ENCODE results near the gene RYK.
A peak's percentile ranks its signal among the peaks of the same experiment; 100 is the strongest.
"Not testable (repeated sequence)": the region's sequence is repeated elsewhere in the genome, so short reads cannot be mapped to it uniquely, and the experiment has no call there.

Gene RYK

DNA sequence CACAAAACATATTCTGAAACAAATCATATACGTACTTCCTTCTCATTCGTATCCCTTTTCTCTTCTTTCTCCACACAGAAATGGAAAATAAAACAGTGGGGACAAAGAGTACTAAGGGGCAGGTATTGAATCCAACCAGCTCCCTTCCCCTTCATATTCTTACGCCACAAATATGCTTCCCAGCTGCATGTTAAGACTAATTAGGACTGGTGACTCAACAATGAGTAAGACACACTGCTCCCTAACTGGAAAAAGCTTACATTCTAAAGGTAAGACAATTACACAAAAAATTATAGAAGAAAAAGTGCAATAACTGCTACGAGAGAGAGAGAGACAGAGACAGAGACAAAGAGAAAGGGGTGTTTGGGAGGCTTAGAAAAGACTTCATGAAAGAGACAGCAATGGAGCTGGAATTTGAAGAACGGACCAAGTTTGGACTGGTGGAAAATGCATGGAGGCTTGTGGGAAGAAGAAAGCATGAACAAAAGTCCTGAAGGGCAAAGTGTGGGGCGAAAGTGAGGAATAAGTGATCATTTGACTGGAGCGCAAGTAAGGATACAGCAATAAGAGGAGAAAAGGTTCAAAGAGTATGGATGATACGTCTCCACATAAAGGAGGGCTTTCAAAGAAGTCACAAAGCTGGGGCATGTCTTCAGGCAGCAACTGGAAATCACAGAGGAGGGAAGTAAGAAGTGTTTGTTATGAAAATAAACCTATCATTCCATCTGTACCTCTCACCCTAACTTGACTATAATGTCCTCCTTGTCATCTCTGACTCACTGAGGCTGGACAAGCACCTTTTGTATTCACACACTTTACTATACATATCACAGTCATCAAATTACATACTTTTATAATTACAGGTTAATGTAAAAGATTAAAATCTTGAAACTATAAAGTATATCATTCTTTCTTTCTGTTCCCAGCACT lies 49.2 kb downstream of the RYK start:
- no peak overlapping the region for H3K4me3 ChIP-seq (ENCODE audit: low read depth, low read length)
- no peaks in the 10 kb centered on the region for H3K4me1 ChIP-seq
- TF ChIP-seq, protein P1, sequence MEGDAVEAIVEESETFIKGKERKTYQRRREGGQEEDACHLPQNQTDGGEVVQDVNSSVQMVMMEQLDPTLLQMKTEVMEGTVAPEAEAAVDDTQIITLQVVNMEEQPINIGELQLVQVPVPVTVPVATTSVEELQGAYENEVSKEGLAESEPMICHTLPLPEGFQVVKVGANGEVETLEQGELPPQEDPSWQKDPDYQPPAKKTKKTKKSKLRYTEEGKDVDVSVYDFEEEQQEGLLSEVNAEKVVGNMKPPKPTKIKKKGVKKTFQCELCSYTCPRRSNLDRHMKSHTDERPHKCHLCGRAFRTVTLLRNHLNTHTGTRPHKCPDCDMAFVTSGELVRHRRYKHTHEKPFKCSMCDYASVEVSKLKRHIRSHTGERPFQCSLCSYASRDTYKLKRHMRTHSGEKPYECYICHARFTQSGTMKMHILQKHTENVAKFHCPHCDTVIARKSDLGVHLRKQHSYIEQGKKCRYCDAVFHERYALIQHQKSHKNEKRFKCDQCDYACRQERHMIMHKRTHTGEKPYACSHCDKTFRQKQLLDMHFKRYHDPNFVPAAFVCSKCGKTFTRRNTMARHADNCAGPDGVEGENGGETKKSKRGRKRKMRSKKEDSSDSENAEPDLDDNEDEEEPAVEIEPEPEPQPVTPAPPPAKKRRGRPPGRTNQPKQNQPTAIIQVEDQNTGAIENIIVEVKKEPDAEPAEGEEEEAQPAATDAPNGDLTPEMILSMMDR (IDR thresholded peaks at IDR 0.05; ENCODE audit: low read depth, low read length), result no peak
- DNase-seq, result no peak
- H3K9me3 ChIP-seq, result no peaks in the 10 kb centered on the region
- H3K36me3 ChIP-seq, result no peaks in the 10 kb centered on the region; the same call in none of the 2 replicates
- H3K27me3 ChIP-seq, result no peaks in the 10 kb centered on the region

DNA sequence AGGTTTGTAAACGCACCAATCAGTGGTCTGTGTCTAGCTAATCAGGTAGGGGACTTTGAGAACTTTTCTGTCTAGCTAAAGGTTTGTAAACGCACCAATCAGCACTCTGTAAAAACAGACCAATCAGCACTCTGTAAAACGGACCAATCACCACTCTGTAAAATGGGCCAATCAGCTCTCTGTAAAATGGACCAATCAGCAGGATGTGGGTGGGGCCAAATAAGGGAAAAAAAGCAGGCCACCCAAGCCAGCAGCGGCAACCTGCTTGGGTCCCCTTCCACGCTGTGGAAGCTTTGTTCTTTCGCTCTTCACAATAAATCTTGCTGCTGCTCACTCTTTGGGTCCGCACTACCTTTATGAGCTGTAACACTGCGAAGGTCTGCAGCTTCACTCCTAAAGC lies 50.8 kb downstream of the RYK start:
- H3K4me3 ChIP-seq (ENCODE audit: low read depth, low read length); H3K4me1 ChIP-seq; H3K9me3 ChIP-seq; DNase-seq; H3K36me3 ChIP-seq; H3K27me3 ChIP-seq: not testable (repeated sequence)

DNA sequence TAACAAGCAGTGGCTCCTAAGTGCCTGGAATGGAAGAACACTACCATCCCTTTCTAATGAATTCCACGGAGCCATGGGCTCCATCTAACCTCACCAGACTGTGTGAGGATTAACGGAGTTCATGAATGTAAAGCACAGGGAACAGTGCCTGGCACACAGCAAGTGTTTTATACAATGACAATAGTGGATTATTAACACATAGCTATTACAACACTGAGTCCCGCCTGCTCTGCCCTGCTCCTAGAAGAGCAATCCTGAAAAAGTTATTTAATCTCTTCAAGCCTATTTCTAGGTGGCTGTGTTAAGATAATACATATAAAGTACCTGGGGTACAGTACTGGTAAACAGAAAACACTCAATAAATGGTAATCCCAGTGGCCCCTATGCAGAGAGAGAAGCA lies 51.4 kb downstream of the RYK start:
- H3K9me3 ChIP-seq, result no peaks in the 10 kb centered on the region
- DNase-seq, result no peak
- H3K36me3 ChIP-seq, result peaks cover 4% of the 10 kb centered on the region
- H3K27me3 ChIP-seq, result no peaks in the 10 kb centered on the region
- H3K4me3 ChIP-seq (ENCODE audit: low read depth, low read length), result no peak overlapping the region
- TF ChIP-seq, protein P1 (IDR thresholded peaks at IDR 0.05; ENCODE audit: low read depth, low read length), result no peak
- H3K4me1 ChIP-seq, result no peaks in the 10 kb centered on the region

DNA sequence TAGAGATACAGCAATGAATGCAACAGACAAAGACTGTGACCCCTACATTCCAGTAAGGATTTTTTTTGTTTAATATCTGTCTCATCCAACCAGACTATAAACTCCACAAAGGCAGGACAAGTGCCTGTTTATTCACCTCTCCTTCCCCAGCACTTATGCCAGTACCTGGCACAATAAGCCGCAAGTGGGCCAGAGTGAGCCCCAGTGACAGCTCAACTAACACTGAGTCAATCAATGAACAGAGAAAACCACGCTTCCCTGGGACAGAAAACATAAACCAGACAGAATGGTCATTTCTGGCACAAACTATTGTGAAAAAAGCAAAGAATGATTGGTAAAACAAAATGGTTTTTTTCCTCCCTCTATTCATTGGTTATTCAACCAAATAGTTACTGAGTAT lies 52.2 kb downstream of the RYK start:
- Histone ChIP-seq H3K4me1 (no peaks in the 10 kb centered on the region), H3K27me3 (no peaks in the 10 kb centered on the region), H3K4me3 (ENCODE audit: low read depth, low read length) (no peak overlapping the region), H3K36me3 (peaks cover 11% of the 10 kb centered on the region), H3K9me3 (no peaks in the 10 kb centered on the region)
- TF ChIP-seq, protein P1 (IDR thresholded peaks at IDR 0.05; ENCODE audit: low read depth, low read length), result no peak
- no peak for DNase-seq

DNA sequence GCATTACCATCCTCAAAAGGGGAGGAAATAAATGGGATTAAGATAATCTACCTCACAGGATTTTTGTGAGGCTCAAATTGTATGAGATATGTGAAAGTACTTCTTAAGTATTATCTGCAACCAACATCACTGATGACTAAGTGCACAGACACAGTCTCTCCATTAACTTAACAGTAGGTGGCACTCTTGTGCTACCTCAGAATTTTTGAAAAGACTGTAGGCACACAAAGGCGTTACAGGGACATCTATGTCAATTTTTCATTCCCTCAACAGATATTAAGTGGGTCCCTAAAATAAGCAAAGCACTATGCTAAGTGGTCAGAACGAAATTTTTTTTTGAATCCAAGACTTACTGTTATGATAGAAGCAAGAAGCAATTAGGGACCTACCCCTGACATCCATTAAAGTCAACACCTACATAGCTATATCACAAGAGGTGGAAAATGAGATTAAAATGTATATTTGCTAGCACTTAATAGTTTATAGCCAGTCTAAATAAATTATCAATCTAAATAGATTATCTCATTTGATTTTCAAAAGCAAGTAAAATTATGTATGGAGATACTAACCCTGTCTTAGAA lies 52.9 kb downstream of the RYK start:
- TF ChIP-seq, protein P1 (IDR thresholded peaks at IDR 0.05; ENCODE audit: low read depth, low read length), result peak; percentile 82
- Histone ChIP-seq H3K36me3 (peaks cover 11% of the 10 kb centered on the region; the same call in 1 of the 2 replicates), H3K4me3 (ENCODE audit: low read depth, low read length) (no peak overlapping the region), H3K9me3 (no peaks in the 10 kb centered on the region), H3K4me1 (no peaks in the 10 kb centered on the region), H3K27me3 (no peaks in the 10 kb centered on the region)
- peak; percentile 11 for DNase-seq

DNA sequence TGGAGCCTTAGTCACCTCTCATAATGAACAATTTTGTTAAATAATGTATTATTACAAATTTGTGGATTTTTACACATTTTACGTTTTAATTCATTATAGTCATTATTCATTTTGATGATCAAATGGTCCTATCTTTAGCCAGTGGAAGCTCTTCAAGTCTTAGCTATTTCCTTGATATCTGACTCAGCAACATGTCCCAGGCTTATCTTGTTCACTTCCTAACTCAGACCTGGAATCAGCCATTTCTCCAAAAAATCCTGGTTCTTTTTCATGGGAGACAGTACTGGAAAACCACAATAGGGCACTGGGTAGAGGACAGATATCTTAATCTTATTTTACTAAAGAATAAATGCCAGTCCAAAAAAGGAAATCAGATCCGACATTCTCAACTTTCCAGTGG lies 56.4 kb downstream of the RYK start:
- H3K27me3 ChIP-seq, result no peaks in the 10 kb centered on the region
- H3K4me3 ChIP-seq (ENCODE audit: low read depth, low read length), result no peak overlapping the region
- no peak for DNase-seq
- TF ChIP-seq, protein P1 (IDR thresholded peaks at IDR 0.05; ENCODE audit: low read depth, low read length), result no peak
- no peaks in the 10 kb centered on the region for H3K9me3 ChIP-seq
- H3K4me1 ChIP-seq, result no peaks in the 10 kb centered on the region
- H3K36me3 ChIP-seq, result peaks cover 11% of the 10 kb centered on the region; the same call in 1 of the 2 replicates
